Ascending aorta (tissue), 2 donors: ENCODE measurements around the gene CLSTN1. TPM values are rescaled to one million over a fixed set of nuclear protein-coding genes. Genes with fewer than 3 reads are reported as not detected.

Source experiments
- DNase-seq, 2 donors: peaks; one replicate each; pipeline ENCODE4 v3.0.0-alpha.2; 2019; ENCODE audit warnings: low spot score in 2 of 2
- H3K27ac ChIP-seq, 2 donors: fragments of 200-600 bp; sonication (generic); one replicate each; pipeline ENCODE4 v1.5.1; 2016 to 2017; ENCODE audit warnings: mild to moderate bottlenecking in 1 of 2
- H3K27me3 ChIP-seq: fragments of 200-600 bp; sonication (generic); one replicate; pipeline ENCODE4 v1.5.1; 2017
- H3K36me3 ChIP-seq, 2 donors: fragments of 200-600 bp; sonication (generic); one replicate each; pipeline ENCODE4 v1.5.1; 2016
- H3K4me1 ChIP-seq, 2 donors: fragments of 200-600 bp; sonication (generic); one replicate each; pipeline ENCODE4 v1.5.1; 2016 to 2017; ENCODE audit warnings: mild to moderate bottlenecking in 1 of 2
- H3K4me3 ChIP-seq, 2 donors: fragments of 200-600 bp; sonication (generic); one replicate each; pipeline ENCODE4 v1.5.1; 2016 to 2017; ENCODE audit warnings: mild to moderate bottlenecking in 1 of 2
- H3K9me3 ChIP-seq, 2 donors: fragments of 200-600 bp; sonication (generic); one replicate each; pipeline ENCODE4 v1.5.1; 2016
- CTCF ChIP-seq, 3 experiments: fragments of 200-600 bp in 2 of 3; fragments of 450-650 bp in 1 of 3; sonication (generic) in 2 of 3; IDR thresholded peaks; one replicate each; pipeline ENCODE4 v1.5.1; 2016 to 2019; ENCODE audit warnings: antibody characterized with exemption in 3 of 3, mild to moderate bottlenecking in 1 of 3, moderate library complexity in 1 of 3
- intact Hi-C: fragments of 100-400 bp; cut with DNase I; formaldehyde crosslinking; loops from one replicate; pipeline ENCODE4 v1.15.1; 2023
- total RNA-seq: library from RNA; depleted of rRNA; stranded (reverse); fragments of >200 nt; gene quantifications from one replicate; pipeline ENCODE4 v1.1.0, GENCODE V29; 2016

Gene CLSTN1
- total RNA-seq, 1 donor from 2014 or later: 84.6 TPM

DNA sequence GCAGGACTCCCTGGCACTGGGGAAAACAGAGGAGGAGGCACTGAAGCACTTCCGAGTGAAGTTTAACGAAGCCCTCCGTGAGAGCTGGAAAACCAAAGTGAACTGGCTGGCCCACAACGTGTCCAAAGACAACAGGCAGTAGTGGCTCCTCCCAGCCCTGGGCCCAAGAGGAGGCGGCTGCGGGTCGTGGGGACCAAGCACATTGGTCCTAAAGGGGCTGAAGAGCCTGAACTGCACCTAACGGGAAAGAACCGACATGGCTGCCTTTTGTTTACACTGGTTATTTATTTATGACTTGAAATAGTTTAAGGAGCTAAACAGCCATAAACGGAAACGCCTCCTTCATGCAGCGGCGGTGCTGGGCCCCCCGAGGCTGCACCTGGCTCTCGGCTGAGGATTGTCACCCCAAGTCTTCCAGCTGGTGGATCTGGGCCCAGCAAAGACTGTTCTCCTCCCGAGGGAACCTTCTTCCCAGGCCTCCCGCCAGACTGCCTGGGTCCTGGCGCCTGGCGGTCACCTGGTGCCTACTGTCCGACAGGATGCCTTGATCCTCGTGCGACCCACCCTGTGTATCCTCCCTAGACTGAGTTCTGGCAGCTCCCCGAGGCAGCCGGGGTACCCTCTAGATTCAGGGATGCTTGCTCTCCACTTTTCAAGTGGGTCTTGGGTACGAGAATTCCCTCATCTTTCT lies 96.7 kb downstream of the CLSTN1 start:
- no peak for DNase-seq
- Histone ChIP-seq H3K4me3 (no peak overlapping the region), H3K27me3 (no peaks in the 10 kb centered on the region), H3K36me3 (peaks cover 62 to 81% of the 10 kb centered on the region in 2 donors), H3K4me1 (no peaks in the 10 kb centered on the region), H3K9me3 (peaks cover 5% of the 10 kb centered on the region in 2 donors), H3K27ac (no peak overlapping the region)
- no peak for TF ChIP-seq CTCF (IDR thresholded peaks at IDR 0.05)
- intact Hi-C loops: no loop called here

DNA sequence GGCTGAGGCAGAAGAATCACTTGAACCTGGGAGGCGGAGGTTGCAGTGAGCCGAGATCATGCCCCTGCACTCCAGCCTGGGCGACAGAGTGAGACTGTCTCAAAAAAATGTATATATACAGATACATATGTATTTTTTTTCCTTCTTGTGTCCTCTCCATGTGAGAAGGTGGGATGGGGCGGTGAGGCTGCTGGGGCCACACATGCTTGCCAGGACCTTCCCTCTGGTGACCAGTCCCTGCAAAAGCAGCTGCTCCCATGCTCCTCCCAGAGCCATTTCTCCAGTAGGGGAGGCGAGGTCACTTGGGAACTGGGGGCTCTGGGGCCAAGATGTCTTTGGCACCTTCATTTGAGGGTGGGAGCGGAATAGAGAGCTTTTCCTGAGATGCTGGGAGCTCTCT lies 97.4 kb downstream of the CLSTN1 start:
- H3K27me3 ChIP-seq: no peaks in the 10 kb centered on the region
- no peak overlapping the region for H3K27ac ChIP-seq
- no peak for DNase-seq
- H3K9me3 ChIP-seq: peaks cover 5% of the 10 kb centered on the region in 2 donors
- H3K4me3 ChIP-seq: no peak overlapping the region
- no peaks in the 10 kb centered on the region for H3K4me1 ChIP-seq
- no peak for TF ChIP-seq CTCF (IDR thresholded peaks at IDR 0.05)
- peaks cover 59 to 81% of the 10 kb centered on the region in 2 donors for H3K36me3 ChIP-seq
- intact Hi-C loops: no loop called here

- Histone ChIP-seq H3K27ac (no peak overlapping the region), H3K9me3 (peaks cover 5% of the 10 kb centered on the region in 2 donors), H3K27me3 (no peaks in the 10 kb centered on the region), H3K4me1 (no peaks in the 10 kb centered on the region), H3K36me3 (peaks cover 57 to 81% of the 10 kb centered on the region in 2 donors), H3K4me3 (no peak overlapping the region)
- DNase-seq: no peak
- TF ChIP-seq CTCF (IDR thresholded peaks at IDR 0.05): peak; percentile 65 to 74 (median 67)
- intact Hi-C loops: loop anchor here (1.0 kb wide), 1 partner anchor 143 kb away; no protein-coding TSS in a partner anchor
Observed at GRCh38 chr1:9724706-9725476, 98.9 kb downstream of the CLSTN1 start.

GRCh38 chr1:9723926-9724325 lies 99.8 kb downstream of the CLSTN1 start:
- TF ChIP-seq CTCF (IDR thresholded peaks at IDR 0.05): no peak
- Histone ChIP-seq H3K27ac (no peak overlapping the region), H3K4me3 (no peak overlapping the region), H3K9me3 (peaks cover 5% of the 10 kb centered on the region in 2 donors), H3K4me1 (peaks cover 0 to under 1% of the 10 kb centered on the region in 2 donors), H3K27me3 (no peaks in the 10 kb centered on the region), H3K36me3 (peaks cover 50 to 75% of the 10 kb centered on the region in 2 donors)
- DNase-seq: no peak
- intact Hi-C loops: no loop called here

DNA sequence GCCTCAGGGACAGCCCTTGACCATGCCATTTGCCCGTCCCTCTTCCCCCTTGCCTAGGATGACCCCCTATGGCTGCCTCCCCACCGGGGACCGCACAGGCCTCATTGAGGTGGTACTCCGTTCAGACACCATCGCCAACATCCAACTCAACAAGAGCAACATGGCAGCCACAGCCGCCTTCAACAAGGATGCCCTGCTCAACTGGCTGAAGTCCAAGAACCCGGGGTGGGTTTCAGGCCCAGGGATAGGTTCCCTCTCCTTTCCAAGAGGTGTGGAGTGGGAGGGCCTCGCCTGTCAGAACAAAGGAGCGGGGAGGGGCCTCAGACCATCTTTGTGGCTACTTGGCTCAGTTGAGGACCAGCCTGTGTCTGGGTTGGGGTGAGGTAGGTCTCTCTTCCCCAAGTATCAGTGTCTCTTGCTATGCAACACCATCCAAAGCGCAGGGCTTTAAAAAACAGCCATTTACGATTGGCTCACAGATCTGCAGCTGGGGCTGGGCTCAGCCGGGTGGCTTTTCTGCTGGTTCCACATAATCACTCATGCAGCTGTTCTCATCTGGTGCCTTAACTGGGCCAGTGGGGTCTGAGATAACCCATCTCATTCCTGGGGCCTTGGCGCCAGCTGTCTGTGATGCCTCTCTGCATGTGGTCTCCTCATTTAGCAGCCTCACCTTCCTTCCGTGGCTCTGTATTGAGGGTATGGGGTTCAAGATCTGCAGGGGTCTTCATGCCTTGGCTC lies 100.5 kb downstream of the CLSTN1 start:
- Histone ChIP-seq H3K9me3 (peaks cover 5% of the 10 kb centered on the region in 2 donors), H3K27ac (no peak overlapping the region), H3K27me3 (no peaks in the 10 kb centered on the region), H3K4me3 (no peak overlapping the region), H3K36me3 (peaks cover 46 to 75% of the 10 kb centered on the region in 2 donors), H3K4me1 (peaks cover 0 to 3% of the 10 kb centered on the region in 2 donors)
- intact Hi-C loops: no loop called here
- TF ChIP-seq CTCF (IDR thresholded peaks at IDR 0.05): no peak
- no peak for DNase-seq
